HFF-Myc (cell line): ENCODE measurements around the gene YWHAH.

Experiments used
- DNase-seq: peaks from one replicate; pipeline ENCODE4 v3.0.0-alpha.2; 2011; ENCODE audit warnings: low read depth; ENCODE audit errors: extremely low read depth
- H3K4me3 ChIP-seq: replicated peaks from 2 replicates; pipeline ENCODE4 v1.5.1; 2011; ENCODE audit warnings: low read depth, mild to moderate bottlenecking, control low read depth, low read length
- TF ChIP-seq, protein P1 (sequence below): IDR thresholded peaks from 2 replicates; pipeline ENCODE4 v1.5.1; 2012; ENCODE audit warnings: mild to moderate bottlenecking, low read depth, low read length, control low read depth; ENCODE audit errors: missing control alignments

The YWHAH gene

DNA sequence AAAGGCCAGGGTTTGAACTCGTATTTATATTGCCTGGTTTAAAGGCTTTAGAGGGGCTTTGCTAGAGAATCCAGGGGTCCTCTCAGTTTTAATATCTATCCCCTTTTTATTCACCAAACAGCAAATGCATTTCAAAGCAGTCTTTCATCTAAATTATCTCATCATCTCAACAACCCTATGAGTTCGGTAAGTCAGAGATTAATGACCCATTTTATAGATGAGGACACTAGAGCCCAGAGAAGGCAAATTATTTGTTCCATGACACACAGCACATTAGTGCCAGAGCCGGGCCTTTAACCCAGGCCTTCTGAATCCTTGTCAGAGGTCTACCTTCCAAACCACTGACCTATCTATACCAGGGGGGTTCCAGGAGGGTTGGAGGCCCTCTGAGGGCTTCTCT lies 16.8 kb upstream of the YWHAH start:
- TF ChIP-seq, protein P1, sequence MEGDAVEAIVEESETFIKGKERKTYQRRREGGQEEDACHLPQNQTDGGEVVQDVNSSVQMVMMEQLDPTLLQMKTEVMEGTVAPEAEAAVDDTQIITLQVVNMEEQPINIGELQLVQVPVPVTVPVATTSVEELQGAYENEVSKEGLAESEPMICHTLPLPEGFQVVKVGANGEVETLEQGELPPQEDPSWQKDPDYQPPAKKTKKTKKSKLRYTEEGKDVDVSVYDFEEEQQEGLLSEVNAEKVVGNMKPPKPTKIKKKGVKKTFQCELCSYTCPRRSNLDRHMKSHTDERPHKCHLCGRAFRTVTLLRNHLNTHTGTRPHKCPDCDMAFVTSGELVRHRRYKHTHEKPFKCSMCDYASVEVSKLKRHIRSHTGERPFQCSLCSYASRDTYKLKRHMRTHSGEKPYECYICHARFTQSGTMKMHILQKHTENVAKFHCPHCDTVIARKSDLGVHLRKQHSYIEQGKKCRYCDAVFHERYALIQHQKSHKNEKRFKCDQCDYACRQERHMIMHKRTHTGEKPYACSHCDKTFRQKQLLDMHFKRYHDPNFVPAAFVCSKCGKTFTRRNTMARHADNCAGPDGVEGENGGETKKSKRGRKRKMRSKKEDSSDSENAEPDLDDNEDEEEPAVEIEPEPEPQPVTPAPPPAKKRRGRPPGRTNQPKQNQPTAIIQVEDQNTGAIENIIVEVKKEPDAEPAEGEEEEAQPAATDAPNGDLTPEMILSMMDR, result no peak
- DNase-seq, result no peak
- H3K4me3 ChIP-seq, result no peak overlapping the region

- DNase-seq, result peak; percentile 38
- no peak overlapping the region for H3K4me3 ChIP-seq
- TF ChIP-seq, protein P1, result no peak
Observed at GRCh38 chr22:31929167-31929930, 15.0 kb upstream of the YWHAH start.

DNA sequence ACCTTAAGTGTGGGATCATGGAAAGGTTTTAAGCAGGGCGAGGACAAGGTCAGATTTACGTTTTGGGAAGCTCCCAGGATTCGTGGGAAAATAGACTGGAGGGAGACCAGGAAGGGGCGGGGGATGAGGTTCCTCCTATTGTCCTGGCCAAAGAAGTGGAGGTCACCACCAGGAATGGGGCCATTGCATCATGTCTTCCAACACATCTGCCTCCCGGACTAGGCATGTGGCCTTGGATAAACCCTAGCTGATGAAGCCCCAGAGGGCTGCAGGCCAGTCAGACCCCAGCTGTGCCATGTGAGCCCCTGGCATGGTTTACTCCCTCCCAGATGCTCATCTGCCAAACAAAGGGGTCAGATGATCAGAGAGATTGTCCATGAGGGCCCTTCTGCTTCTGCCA lies 11.5 kb upstream of the YWHAH start:
- no peak for DNase-seq
- no peak overlapping the region for H3K4me3 ChIP-seq
- TF ChIP-seq, protein P1, result no peak

- no peak overlapping the region for H3K4me3 ChIP-seq
- no peak for DNase-seq
- TF ChIP-seq, protein P1, result no peak
Observed at GRCh38 chr22:31933406-31933805, 10.9 kb upstream of the YWHAH start.

- no peak for DNase-seq
- TF ChIP-seq, protein P1, result no peak
- no peak overlapping the region for H3K4me3 ChIP-seq
Observed at GRCh38 chr22:31933816-31934482, 10.4 kb upstream of the YWHAH start.

DNA sequence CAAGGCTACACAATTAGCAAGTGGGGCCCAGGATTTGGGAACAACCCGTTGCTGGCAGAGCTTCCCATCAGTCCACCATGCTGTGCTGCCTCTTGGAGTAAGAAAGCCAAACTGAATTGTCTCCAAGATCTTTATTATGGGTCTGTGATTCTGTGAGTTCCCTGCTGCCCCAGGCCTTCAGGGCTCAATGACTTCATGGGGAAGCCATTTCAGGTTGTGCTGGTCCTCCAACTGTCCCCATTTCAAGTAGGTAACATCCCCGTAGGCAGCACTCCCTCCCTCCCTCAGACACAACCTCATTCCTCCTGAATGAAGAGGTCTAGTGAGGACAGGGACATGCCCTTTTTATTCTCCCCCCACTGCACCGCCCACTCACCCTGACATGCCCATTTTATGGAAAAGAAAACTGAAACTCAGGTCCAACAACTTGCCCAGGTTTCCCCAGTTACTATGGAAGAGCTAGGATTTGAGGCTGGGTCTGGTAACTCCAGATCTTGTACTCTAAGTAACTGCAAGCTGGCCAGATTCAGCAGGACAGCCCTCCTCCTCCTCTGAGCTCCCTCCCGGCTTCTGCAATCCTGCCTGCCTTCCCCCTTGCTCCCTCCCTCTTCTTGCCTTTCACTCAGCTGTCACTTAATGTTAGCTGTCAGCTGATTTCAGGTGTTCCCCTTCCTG lies 8.2 kb upstream of the YWHAH start:
- TF ChIP-seq, protein P1, result no peak
- no peak overlapping the region for H3K4me3 ChIP-seq
- DNase-seq, result no peak
